ENCODE data around the gene PTPN4. TPM values are rescaled to one million over a fixed set of nuclear protein-coding genes. Genes with fewer than 3 reads are reported as not detected.

PTPN4 gene
- total RNA-seq, 1 experiment from 2014 or later: 80.5 TPM

- peaks cover 25% of the 10 kb centered on the region; the same call in 1 of the 2 replicates for H3K79me2 ChIP-seq (ENCODE audit: insufficient read depth, low read length)
- H2BK20ac ChIP-seq (ENCODE audit: low read depth, low read length, poor library complexity, severe bottlenecking): no peak overlapping the region
- peak overlapping the region; percentile 97 for H3K9ac ChIP-seq (ENCODE audit: extremely low read depth, insufficient read length, low read length)
- H3K9me3 Mint-ChIP-seq: no peaks in the 10 kb centered on the region
- H3K9me3 ChIP-seq (ENCODE audit: control insufficient read depth, low read depth, low read length): no peaks in the 10 kb centered on the region
- peak overlapping the region; percentile 85 to 94 for H3K4me3 Mint-ChIP-seq
- no peak overlapping the region for H3K23ac ChIP-seq (ENCODE audit: insufficient read length, low read depth, low read length)
- H4K8ac ChIP-seq (replicated peaks; ENCODE audit: insufficient read length, low read depth, low read length): no peak overlapping the region
- peak overlapping the region; percentile 90 for H3K4me2 ChIP-seq (ENCODE audit: insufficient read depth, insufficient read length, low read length)
- H2BK12ac ChIP-seq (ENCODE audit: insufficient read length, low read depth, low read length): no peak overlapping the region
- no peak overlapping the region for H2BK120ac ChIP-seq (ENCODE audit: low read depth, low read length, poor library complexity, severe bottlenecking)
- peaks cover 5% of the 10 kb centered on the region; the same call in 1 of the 2 replicates for H3K4me1 ChIP-seq (ENCODE audit: insufficient read depth, low read length)
- no peak overlapping the region for H2AFZ ChIP-seq (ENCODE audit: low read length)
- H2BK15ac ChIP-seq (ENCODE audit: low read depth, low read length): no peak overlapping the region
- no peak overlapping the region for H3K27ac ChIP-seq (ENCODE audit: insufficient read length, low read depth, low read length)
- no peaks in the 10 kb centered on the region; the same call in none of the 2 replicates for H3K27me3 Mint-ChIP-seq (ENCODE audit: low read depth)
- H4K20me1 ChIP-seq (ENCODE audit: control insufficient read depth, insufficient read depth, insufficient read length): no peaks in the 10 kb centered on the region
- peaks cover 10% of the 10 kb centered on the region for H3K23me2 ChIP-seq (ENCODE audit: insufficient read length, low read depth, low read length, poor library complexity, severe bottlenecking)
- H4K5ac ChIP-seq (ENCODE audit: insufficient read length, low read depth, low read length): no peak overlapping the region
- no peak overlapping the region for H3T11ph ChIP-seq (ENCODE audit: low read length)
- H3K4ac ChIP-seq (ENCODE audit: low read depth, low read length): no peak overlapping the region
- H3K36me3 Mint-ChIP-seq (ENCODE audit: insufficient read depth in 1 of 3, low read depth in 3 of 3): peaks cover 0 to 9% (median 2%) of the 10 kb centered on the region in 3 experiments; a peak in 2 of 7 replicates
- H4K91ac ChIP-seq (ENCODE audit: insufficient read length, low read depth, low read length): no peak overlapping the region
- no peak overlapping the region for H2BK5ac ChIP-seq (ENCODE audit: insufficient read length, low read length)
- peaks cover 38 to 44% of the 10 kb centered on the region in 2 experiments for H3K4me1 Mint-ChIP-seq
- no peak overlapping the region for H3K18ac ChIP-seq (ENCODE audit: insufficient read length, low read depth, low read length)
- H2AK5ac ChIP-seq (ENCODE audit: insufficient read length, low read length): no peak overlapping the region
- no peaks in the 10 kb centered on the region for H3K79me1 ChIP-seq (ENCODE audit: insufficient read depth, low read depth, low read length, poor library complexity, severe bottlenecking)
- TF ChIP-seq CTCF (conservative IDR thresholded peaks at IDR 0.05): no peak
- H3K27me3 ChIP-seq (ENCODE audit: insufficient read depth, low read length): no peaks in the 10 kb centered on the region
- no peak for DNase-seq
- no peak overlapping the region for H3K56ac ChIP-seq (ENCODE audit: insufficient read length, low read depth, low read length)
- no CpG with 5 or more reads among the region's 4 CpGs for WGBS (ENCODE audit: extremely low coverage, insufficient read length, low lambda C conversion rate)
- H3K14ac ChIP-seq (ENCODE audit: insufficient read depth, low read length): no peak overlapping the region
- peak overlapping the region; percentile 9 to 93 (median 25); a peak in 4 of 7 replicates for H3K27ac Mint-ChIP-seq
These were observed 1.2 kb downstream of the PTPN4 start for GRCh38 chr2:119760956-119761275.
